ENCODE data around the gene FAM3D.
"Not testable (repeated sequence)": the region's sequence is repeated elsewhere in the genome, so short reads cannot be mapped to it uniquely, and the experiment has no call there.

Gene FAM3D

GRCh38 chr3:58678177-58678970, 11.8 kb upstream of the FAM3D start:
- H3K27me3 Mint-ChIP-seq (ENCODE audit: low read depth): peaks cover 21% of the 10 kb centered on the region
- DNase-seq (ENCODE audit: low spot score); H3K27ac Mint-ChIP-seq; H3K4me1 Mint-ChIP-seq (ENCODE audit: low read depth); H3K9me3 Mint-ChIP-seq; H3K36me3 Mint-ChIP-seq (ENCODE audit: low read depth); H3K4me3 Mint-ChIP-seq: not testable (repeated sequence)

- Mint-ChIP-seq H3K9me3 (no peaks in the 10 kb centered on the region), H3K36me3 (ENCODE audit: low read depth) (no peaks in the 10 kb centered on the region), H3K4me3 (no peak overlapping the region), H3K27me3 (ENCODE audit: low read depth) (peaks cover 16% of the 10 kb centered on the region), H3K4me1 (ENCODE audit: low read depth) (no peaks in the 10 kb centered on the region), H3K27ac (no peak overlapping the region)
- DNase-seq (ENCODE audit: low spot score): no peak
These were observed 6.3 kb upstream of the FAM3D start for GRCh38 chr3:58672880-58673279.

- no peak overlapping the region for H3K4me3 Mint-ChIP-seq
- H3K27me3 Mint-ChIP-seq (ENCODE audit: low read depth): peaks cover 16% of the 10 kb centered on the region
- H3K36me3 Mint-ChIP-seq (ENCODE audit: low read depth): no peaks in the 10 kb centered on the region
- DNase-seq (ENCODE audit: low spot score): no peak
- no peaks in the 10 kb centered on the region for H3K4me1 Mint-ChIP-seq (ENCODE audit: low read depth)
- no peaks in the 10 kb centered on the region for H3K9me3 Mint-ChIP-seq
- H3K27ac Mint-ChIP-seq: no peak overlapping the region
These were observed 5.9 kb upstream of the FAM3D start for GRCh38 chr3:58672451-58672850.

- no peaks in the 10 kb centered on the region for H3K36me3 Mint-ChIP-seq (ENCODE audit: low read depth)
- no peaks in the 10 kb centered on the region for H3K4me1 Mint-ChIP-seq (ENCODE audit: low read depth)
- no peak overlapping the region for H3K27ac Mint-ChIP-seq
- no peak for DNase-seq (ENCODE audit: low spot score)
- H3K9me3 Mint-ChIP-seq: no peaks in the 10 kb centered on the region
- peaks cover 7% of the 10 kb centered on the region for H3K27me3 Mint-ChIP-seq (ENCODE audit: low read depth)
- no peak overlapping the region for H3K4me3 Mint-ChIP-seq
These were observed 4.0 kb upstream of the FAM3D start for GRCh38 chr3:58670506-58671135.

GRCh38 chr3:58668247-58668646, 1.7 kb upstream of the FAM3D start:
- Mint-ChIP-seq H3K4me3 (no peak overlapping the region), H3K27ac (no peak overlapping the region), H3K9me3 (no peaks in the 10 kb centered on the region), H3K27me3 (ENCODE audit: low read depth) (peaks cover 5% of the 10 kb centered on the region), H3K4me1 (ENCODE audit: low read depth) (no peaks in the 10 kb centered on the region), H3K36me3 (ENCODE audit: low read depth) (no peaks in the 10 kb centered on the region)
- DNase-seq (ENCODE audit: low spot score): no peak

GRCh38 chr3:58667704-58668103, 1.1 kb upstream of the FAM3D start:
- H3K4me3 Mint-ChIP-seq: no peak overlapping the region
- H3K4me1 Mint-ChIP-seq (ENCODE audit: low read depth): no peaks in the 10 kb centered on the region
- H3K9me3 Mint-ChIP-seq: no peaks in the 10 kb centered on the region
- H3K27ac Mint-ChIP-seq: no peak overlapping the region
- H3K27me3 Mint-ChIP-seq (ENCODE audit: low read depth): peaks cover 5% of the 10 kb centered on the region
- H3K36me3 Mint-ChIP-seq (ENCODE audit: low read depth): no peaks in the 10 kb centered on the region
- DNase-seq (ENCODE audit: low spot score): no peak

- Mint-ChIP-seq H3K27me3 (ENCODE audit: low read depth) (peaks cover 5% of the 10 kb centered on the region), H3K36me3 (ENCODE audit: low read depth) (no peaks in the 10 kb centered on the region), H3K4me1 (ENCODE audit: low read depth) (no peaks in the 10 kb centered on the region), H3K9me3 (no peaks in the 10 kb centered on the region), H3K4me3 (no peak overlapping the region), H3K27ac (no peak overlapping the region)
- no peak for DNase-seq (ENCODE audit: low spot score)
These were observed 655 bp upstream of the FAM3D start for GRCh38 chr3:58667229-58667628.

GRCh38 chr3:58665405-58665804, 1.2 kb downstream of the FAM3D start:
- no peaks in the 10 kb centered on the region for H3K36me3 Mint-ChIP-seq (ENCODE audit: low read depth)
- DNase-seq (ENCODE audit: low spot score): no peak
- no peak overlapping the region for H3K27ac Mint-ChIP-seq
- H3K9me3 Mint-ChIP-seq: no peaks in the 10 kb centered on the region
- peaks cover 5% of the 10 kb centered on the region for H3K27me3 Mint-ChIP-seq (ENCODE audit: low read depth)
- H3K4me3 Mint-ChIP-seq: no peak overlapping the region
- no peaks in the 10 kb centered on the region for H3K4me1 Mint-ChIP-seq (ENCODE audit: low read depth)

GRCh38 chr3:58664611-58665010, 2.0 kb downstream of the FAM3D start:
- no peak for DNase-seq (ENCODE audit: low spot score)
- Mint-ChIP-seq H3K4me1 (ENCODE audit: low read depth) (no peaks in the 10 kb centered on the region), H3K27ac (no peak overlapping the region), H3K27me3 (ENCODE audit: low read depth) (peaks cover 3% of the 10 kb centered on the region), H3K4me3 (no peak overlapping the region), H3K9me3 (no peaks in the 10 kb centered on the region), H3K36me3 (ENCODE audit: low read depth) (no peaks in the 10 kb centered on the region)

GRCh38 chr3:58661836-58662420, 4.6 kb downstream of the FAM3D start:
- Mint-ChIP-seq H3K9me3 (no peaks in the 10 kb centered on the region), H3K4me1 (ENCODE audit: low read depth) (no peaks in the 10 kb centered on the region)

GRCh38 chr3:58660998-58661397, 5.6 kb downstream of the FAM3D start:
- Mint-ChIP-seq H3K4me3 (no peak overlapping the region), H3K27me3 (ENCODE audit: low read depth) (peaks cover 3% of the 10 kb centered on the region), H3K4me1 (ENCODE audit: low read depth) (no peaks in the 10 kb centered on the region), H3K9me3 (no peaks in the 10 kb centered on the region), H3K27ac (no peak overlapping the region), H3K36me3 (ENCODE audit: low read depth) (no peaks in the 10 kb centered on the region)
- DNase-seq (ENCODE audit: low spot score): no peak

More at GRCh38 chr3:58661836-58662420, 4.6 kb downstream of the FAM3D start:
- DNase-seq (ENCODE audit: low spot score): no peak
- peaks cover 3% of the 10 kb centered on the region for H3K27me3 Mint-ChIP-seq (ENCODE audit: low read depth)
- no peaks in the 10 kb centered on the region for H3K36me3 Mint-ChIP-seq (ENCODE audit: low read depth)
- H3K27ac Mint-ChIP-seq: no peak overlapping the region
- no peak overlapping the region for H3K4me3 Mint-ChIP-seq

GRCh38 chr3:58659051-58659675, 7.4 kb downstream of the FAM3D start:
- H3K4me3 Mint-ChIP-seq: no peak overlapping the region

GRCh38 chr3:58658508-58658907, 8.1 kb downstream of the FAM3D start:
- Mint-ChIP-seq H3K36me3 (ENCODE audit: low read depth) (no peaks in the 10 kb centered on the region), H3K4me1 (ENCODE audit: low read depth) (no peaks in the 10 kb centered on the region)

More at GRCh38 chr3:58659051-58659675, 7.4 kb downstream of the FAM3D start:
- H3K9me3 Mint-ChIP-seq: no peaks in the 10 kb centered on the region
- no peaks in the 10 kb centered on the region for H3K4me1 Mint-ChIP-seq (ENCODE audit: low read depth)
- no peak for DNase-seq (ENCODE audit: low spot score)
- H3K36me3 Mint-ChIP-seq (ENCODE audit: low read depth): no peaks in the 10 kb centered on the region
- no peaks in the 10 kb centered on the region for H3K27me3 Mint-ChIP-seq (ENCODE audit: low read depth)
- H3K27ac Mint-ChIP-seq: no peak overlapping the region

GRCh38 chr3:58657571-58658141, 8.9 kb downstream of the FAM3D start:
- no peaks in the 10 kb centered on the region for H3K36me3 Mint-ChIP-seq (ENCODE audit: low read depth)
- no peaks in the 10 kb centered on the region for H3K27me3 Mint-ChIP-seq (ENCODE audit: low read depth)
- H3K9me3 Mint-ChIP-seq: no peaks in the 10 kb centered on the region
- no peaks in the 10 kb centered on the region for H3K4me1 Mint-ChIP-seq (ENCODE audit: low read depth)
- no peak overlapping the region for H3K27ac Mint-ChIP-seq
- no peak for DNase-seq (ENCODE audit: low spot score)
- H3K4me3 Mint-ChIP-seq: no peak overlapping the region

More at GRCh38 chr3:58658508-58658907, 8.1 kb downstream of the FAM3D start:
- Mint-ChIP-seq H3K27me3 (ENCODE audit: low read depth) (no peaks in the 10 kb centered on the region), H3K9me3 (no peaks in the 10 kb centered on the region), H3K4me3 (no peak overlapping the region), H3K27ac (no peak overlapping the region)
- DNase-seq (ENCODE audit: low spot score): no peak
